Measurements from ENCODE around the gene FAM168A.
A peak's percentile ranks its signal among the peaks of the same experiment; 100 is the strongest.

FAM168A gene

GRCh38 chr11:73384531-73384871, 213.4 kb downstream of the FAM168A start:
- no peak for DNase-seq

GRCh38 chr11:73384125-73384441, 213.8 kb downstream of the FAM168A start:
- DNase-seq, result no peak

- DNase-seq, result no peak
Observed at GRCh38 chr11:73383249-73384124, 214.4 kb downstream of the FAM168A start.

- no peak for DNase-seq
Observed at GRCh38 chr11:73382747-73383146, 215.2 kb downstream of the FAM168A start.

- no peak for DNase-seq
Observed at GRCh38 chr11:73382183-73382582, 215.7 kb downstream of the FAM168A start.

GRCh38 chr11:73381589-73381988, 216.3 kb downstream of the FAM168A start:
- DNase-seq, result no peak

- DNase-seq, result no peak
Observed at GRCh38 chr11:73380897-73381410, 217.0 kb downstream of the FAM168A start.

GRCh38 chr11:73380331-73380730, 217.6 kb downstream of the FAM168A start:
- no peak for DNase-seq

- no peak for DNase-seq
Observed at GRCh38 chr11:73379189-73379880, 218.6 kb downstream of the FAM168A start.

- DNase-seq, result peak; percentile 65
Observed at GRCh38 chr11:73376803-73377629, 220.9 kb downstream of the FAM168A start.

- DNase-seq, result peak; percentile 92
Observed at GRCh38 chr11:73376160-73376802, 221.6 kb downstream of the FAM168A start, which contains the start of gene RELT. RELT (plus strand) TSS chr11:73376399; CDS start chr11:73389137, 12,738 bp downstream.

GRCh38 chr11:73375830-73376159, 222.1 kb downstream of the FAM168A start:
- no peak for DNase-seq

GRCh38 chr11:73374151-73374550, 223.8 kb downstream of the FAM168A start:
- no peak for DNase-seq

- DNase-seq, result no peak
Observed at GRCh38 chr11:73372375-73372993, 225.4 kb downstream of the FAM168A start.

GRCh38 chr11:73367482-73368024, 230.4 kb downstream of the FAM168A start:
- peak; percentile 22 for DNase-seq

GRCh38 chr11:73366953-73367352, 231.0 kb downstream of the FAM168A start:
- no peak for DNase-seq

- DNase-seq, result no peak
Observed at GRCh38 chr11:73366265-73366610, 231.7 kb downstream of the FAM168A start.

- DNase-seq, result no peak
Observed at GRCh38 chr11:73365352-73366264, 232.3 kb downstream of the FAM168A start.

- DNase-seq, result no peak
Observed at GRCh38 chr11:73363147-73363546, 234.8 kb downstream of the FAM168A start.

- DNase-seq, result no peak
Observed at GRCh38 chr11:73361953-73362776, 235.7 kb downstream of the FAM168A start.
